ENCODE data around the gene SPATC1L.

DNA sequence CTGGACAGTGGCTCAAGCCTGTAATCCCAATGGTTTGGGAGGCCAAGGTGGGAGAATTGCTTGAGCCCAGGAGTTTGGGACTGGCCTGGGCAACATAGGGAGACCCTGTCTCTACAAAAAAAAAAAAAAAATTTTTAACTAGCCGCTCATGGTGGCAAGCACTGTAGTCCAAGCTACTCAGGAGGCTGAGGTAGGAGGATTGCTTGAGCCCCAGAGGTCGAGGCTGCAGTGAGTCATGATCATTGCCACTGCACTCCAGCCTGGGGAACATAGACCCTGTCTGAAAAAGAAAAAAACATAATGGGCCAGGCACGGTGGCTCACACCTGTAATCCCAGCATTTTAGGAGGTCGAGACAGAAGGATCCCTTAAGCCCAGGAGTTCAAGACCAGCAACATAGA is 5.3 kb downstream of the SPATC1L start:
- TF ChIP-seq PRDM2 (tag by site-specific recombination; IDR thresholded peaks at IDR 0.05; ENCODE audit: borderline replicate concordance) = no peak
- TF ChIP-seq CTCF (tag by site-specific recombination; IDR thresholded peaks at IDR 0.05) = no peak
- no peak for TF ChIP-seq ATF2 (tag by site-specific recombination; IDR thresholded peaks at IDR 0.05; ENCODE audit: low read depth)
- TF ChIP-seq, protein P1, sequence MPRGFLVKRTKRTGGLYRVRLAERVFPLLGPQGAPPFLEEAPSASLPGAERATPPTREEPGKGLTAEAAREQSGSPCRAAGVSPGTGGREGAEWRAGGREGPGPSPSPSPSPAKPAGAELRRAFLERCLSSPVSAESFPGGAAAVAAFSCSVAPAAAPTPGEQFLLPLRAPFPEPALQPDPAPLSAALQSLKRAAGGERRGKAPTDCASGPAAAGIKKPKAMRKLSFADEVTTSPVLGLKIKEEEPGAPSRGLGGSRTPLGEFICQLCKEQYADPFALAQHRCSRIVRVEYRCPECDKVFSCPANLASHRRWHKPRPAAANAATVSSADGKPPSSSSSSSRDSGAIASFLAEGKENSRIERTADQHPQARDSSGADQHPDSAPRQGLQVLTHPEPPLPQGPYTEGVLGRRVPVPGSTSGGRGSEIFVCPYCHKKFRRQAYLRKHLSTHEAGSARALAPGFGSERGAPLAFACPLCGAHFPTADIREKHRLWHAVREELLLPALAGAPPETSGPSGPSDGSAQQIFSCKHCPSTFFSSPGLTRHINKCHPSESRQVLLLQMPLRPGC (tag by site-specific recombination; IDR thresholded peaks at IDR 0.05) = no peak

All from HEK293 (cell line).